Embryonic facial prominence (tissue), 1 donor: ENCODE data around the gene KLHL29.

Experiments used
- DNase-seq: peaks from one replicate; pipeline ENCODE4 v3.0.0-alpha.2; 2016; ENCODE audit errors: extremely low spot score

The KLHL29 gene

GRCh38 chr2:23680951-23681350 lies 296.0 kb downstream of the KLHL29 start:
- no peak for DNase-seq

- DNase-seq = no peak
These were observed 296.6 kb downstream of the KLHL29 start for GRCh38 chr2:23681356-23682140.

- DNase-seq = no peak
These were observed 297.5 kb downstream of the KLHL29 start for GRCh38 chr2:23682481-23682880.

GRCh38 chr2:23683001-23683400 lies 298.0 kb downstream of the KLHL29 start:
- DNase-seq = no peak

GRCh38 chr2:23684395-23685176 lies 299.6 kb downstream of the KLHL29 start:
- no peak for DNase-seq

- no peak for DNase-seq
These were observed 300.2 kb downstream of the KLHL29 start for GRCh38 chr2:23685181-23685580.

GRCh38 chr2:23685706-23686105 lies 300.7 kb downstream of the KLHL29 start:
- no peak for DNase-seq

GRCh38 chr2:23686405-23687029 lies 301.5 kb downstream of the KLHL29 start:
- no peak for DNase-seq

- no peak for DNase-seq
These were observed 302.2 kb downstream of the KLHL29 start for GRCh38 chr2:23687214-23687613.

- no peak for DNase-seq
These were observed 302.7 kb downstream of the KLHL29 start for GRCh38 chr2:23687713-23688112.

- no peak for DNase-seq
These were observed 303.6 kb downstream of the KLHL29 start for GRCh38 chr2:23688486-23689130.

- no peak for DNase-seq
These were observed 304.2 kb downstream of the KLHL29 start for GRCh38 chr2:23689131-23689700.

GRCh38 chr2:23689891-23690290 lies 304.9 kb downstream of the KLHL29 start:
- no peak for DNase-seq

GRCh38 chr2:23690421-23691105 lies 305.6 kb downstream of the KLHL29 start:
- no peak for DNase-seq

GRCh38 chr2:23691106-23691470 lies 306.1 kb downstream of the KLHL29 start:
- no peak for DNase-seq

- DNase-seq = no peak
These were observed 306.6 kb downstream of the KLHL29 start for GRCh38 chr2:23691565-23691964.

GRCh38 chr2:23692263-23692662 lies 307.3 kb downstream of the KLHL29 start:
- DNase-seq = no peak

- no peak for DNase-seq
These were observed 308.0 kb downstream of the KLHL29 start for GRCh38 chr2:23692851-23693605.

- no peak for DNase-seq
These were observed 308.6 kb downstream of the KLHL29 start for GRCh38 chr2:23693606-23693951.
